DOHH2 (cell line): Measurements from ENCODE around the gene SMIM30.

Experiments used
- CTCF ChIP-seq: fragments of 200-600 bp; sonication (generic); IDR thresholded peaks from one replicate; pipeline ENCODE4 v1.5.1; 2014; ENCODE audit warnings: antibody characterized with exemption, mild to moderate bottlenecking, low read depth, low read length; ENCODE audit not compliant: poor library complexity, severe bottlenecking
- EZH2phosphoT487 ChIP-seq: fragments of 200-600 bp; sonication (generic); IDR thresholded peaks from 2 replicates; pipeline ENCODE4 v1.6.1; 2017; ENCODE audit warnings: borderline replicate concordance, mild to moderate bottlenecking, antibody characterized with exemption, low read length, moderate library complexity, mixed read lengths

- TF ChIP-seq EZH2phosphoT487 (no peak), CTCF (no peak)
Measured at GRCh38 chr7:113134025-113134424, 15.7 kb upstream of the SMIM30 start.
